Aorta (tissue), 5 donors: ENCODE results near the gene GGA1. TPM values are rescaled to one million over a fixed set of nuclear protein-coding genes. Genes with fewer than 3 reads are reported as not detected.
A peak's percentile ranks its signal among the peaks of the same experiment; 100 is the strongest.

Experiments used
- ATAC-seq: fragments of 200-7000 bp; cut with Tn5 transposase; one replicate; pipeline ENCODE4 v1.9.1; 2022; ENCODE audit warnings: moderate library complexity; ENCODE audit not compliant: low FRiP score
- DNase-seq, 2 donors: peaks; one replicate each; pipeline ENCODE4 v3.0.0-alpha.2; 2020
- H3K27ac ChIP-seq, 2 donors: one replicate each; pipeline ENCODE4 v1.5.1; 2013; ENCODE audit warnings: low read length in 2 of 2, mild to moderate bottlenecking in 2 of 2, moderate library complexity in 2 of 2, control low read depth in 1 of 2, inconsistent platforms in 1 of 2, low read depth in 1 of 2
- H3K27me3 ChIP-seq, 2 donors: one replicate each; pipeline ENCODE4 v1.6.1; 2013; ENCODE audit warnings: control low read depth in 1 of 2, low read length in 1 of 2, mild to moderate bottlenecking in 1 of 2, moderate library complexity in 1 of 2; ENCODE audit not compliant: insufficient read depth in 2 of 2, control insufficient read depth in 1 of 2
- H3K36me3 ChIP-seq, 2 donors: one replicate each; pipeline ENCODE4 v1.6.1; 2013; ENCODE audit warnings: control low read depth in 1 of 2, low read length in 1 of 2, mild to moderate bottlenecking in 1 of 2; ENCODE audit not compliant: insufficient read depth in 2 of 2, control insufficient read depth in 1 of 2
- H3K4me1 ChIP-seq, 2 donors: one replicate each; pipeline ENCODE4 v1.6.1; 2013; ENCODE audit warnings: low read length in 2 of 2, control low read depth in 1 of 2, mild to moderate bottlenecking in 1 of 2, moderate library complexity in 1 of 2; ENCODE audit not compliant: insufficient read depth in 2 of 2, control insufficient read depth in 1 of 2
- H3K4me3 ChIP-seq, 2 donors: one replicate each; pipeline ENCODE4 v1.5.1; 2013; ENCODE audit warnings: low read length in 2 of 2, control low read depth in 1 of 2, mild to moderate bottlenecking in 1 of 2
- H3K9me3 ChIP-seq: one replicate; pipeline ENCODE4 v1.6.1; 2013; ENCODE audit warnings: mild to moderate bottlenecking, low read length; ENCODE audit not compliant: control insufficient read depth
- WGBS, 2 donors: extraction: QIAGEN DNeasy Blood & Tissue Kit; methylation state at CpG; one replicate each; pipeline ENCODE4 v1.1.7; 2013; 5-methylcytosine and 5-hydroxymethylcytosine counted together
- intact Hi-C, 2 donors: fragments of 100-400 bp; cut with DNase I; formaldehyde crosslinking; loops; one replicate each; pipeline versions ENCODE4 v1.14.2 to v1.15.0; 2022
- polyA plus RNA-seq, 2 donors: library from polyadenylated mRNA; stranded (reverse); fragments of 200-250 nt; gene quantifications; one replicate each; pipeline ENCODE4 v1.2.3, GENCODE V29; 2013
- total RNA-seq, 2 donors: library from RNA; stranded (reverse); fragmentation: NEBNext Ultra II Directional; extraction: Animal tissue kit (Norgen Biotek cat#: 25700); gene quantifications; one replicate each; pipeline ENCODE4 v1.2.1, GENCODE V29; 2021
- donor health status: healthy with polysubstance abuse.
- donor health status: Bipolar disorder and iron deficiency.
- donor health status: DM: no; HTN: no; CAD: no.
- donor health status: DM: no; HTN: no; CAD: no.
- donor health status: DM: yes; HTN: yes; CAD: no.

GGA1 gene
- total and polyA plus RNA-seq, 4 donors, result 14.4 to 68.7 (median 49.2) TPM

- intact Hi-C loops, result loop anchor here in 1 of 2 donors (2.0 to 5.0 kb wide), 2 partner anchors 17 to 1969 kb away; partner anchors contain the start of gene RPS19BP1
- Histone ChIP-seq H3K4me3 (no peak overlapping the region), H3K4me1 (peaks cover 0 to 5% of the 10 kb centered on the region in 2 donors)
These were observed 45.2 kb upstream of the GGA1 start for GRCh38 chr22:37563153-37564081.

GRCh38 chr22:37564111-37564711 lies 44.4 kb upstream of the GGA1 start:
- H3K27ac ChIP-seq, result peak overlapping the region; percentile 54 to 81
- no peak for DNase-seq
- peaks cover 0 to 2% of the 10 kb centered on the region in 2 donors for H3K36me3 ChIP-seq
- WGBS, 2 donors, result 32 to 38% methylated on average over 7 of the region's 7 CpGs
- no peak overlapping the region for H3K4me3 ChIP-seq
- no peaks in the 10 kb centered on the region for H3K9me3 ChIP-seq
- no peaks in the 10 kb centered on the region for H3K27me3 ChIP-seq
- intact Hi-C loops, result loop anchor here in 1 of 2 donors (5.0 kb wide), 1 partner anchor 1968 kb away; the partner anchor contains the start of gene RPS19BP1
- peaks cover 0 to 5% of the 10 kb centered on the region in 2 donors for H3K4me1 ChIP-seq
- ATAC-seq, result no peak

More at GRCh38 chr22:37563153-37564081, 45.2 kb upstream of the GGA1 start:
- peaks cover 0 to 2% of the 10 kb centered on the region in 2 donors for H3K36me3 ChIP-seq
- peak overlapping the region; percentile 54 to 81 for H3K27ac ChIP-seq
- WGBS, 2 donors, result 6 to 8% methylated on average over 14 of the region's 14 CpGs
- DNase-seq, result peak; percentile 88 to 91
- H3K27me3 ChIP-seq, result no peaks in the 10 kb centered on the region
- H3K9me3 ChIP-seq, result no peaks in the 10 kb centered on the region
- peak; percentile 69 for ATAC-seq

DNA sequence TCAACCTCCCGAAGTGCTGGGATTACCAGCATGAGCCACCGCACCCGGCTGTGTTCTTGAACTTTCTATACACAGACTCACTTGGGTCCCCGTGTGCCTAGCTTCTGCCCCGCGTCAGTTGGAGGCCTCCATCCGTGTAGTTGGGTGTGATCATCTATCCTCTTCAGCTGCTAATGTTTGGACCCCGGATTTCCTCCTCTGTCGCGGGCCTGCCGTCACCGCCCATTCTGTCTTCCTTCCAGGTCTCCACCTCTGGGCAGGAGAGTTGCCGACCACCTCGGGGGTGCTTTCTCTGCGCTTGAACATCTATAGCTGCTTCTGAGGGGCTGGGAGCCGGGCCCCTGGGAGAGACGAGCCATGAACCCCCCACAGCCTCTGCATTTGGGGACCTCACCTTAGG lies 42.8 kb upstream of the GGA1 start:
- intact Hi-C loops, result no loop called here
- DNase-seq (no peak), ATAC-seq (no peak)
- Histone ChIP-seq H3K27ac (peak overlapping the region in 1 of 2 donors; percentile 39), H3K4me1 (peaks cover 0 to 5% of the 10 kb centered on the region in 2 donors), H3K9me3 (no peaks in the 10 kb centered on the region), H3K4me3 (no peak overlapping the region), H3K27me3 (no peaks in the 10 kb centered on the region), H3K36me3 (peaks cover 0 to 2% of the 10 kb centered on the region in 2 donors)
- 47 to 59% methylated on average over 17 of the region's 17 CpGs for WGBS, 2 donors

GRCh38 chr22:37566329-37566837 lies 42.3 kb upstream of the GGA1 start:
- Histone ChIP-seq H3K36me3 (peaks cover 0 to 2% of the 10 kb centered on the region in 2 donors), H3K4me1 (peaks cover 0 to 5% of the 10 kb centered on the region in 2 donors), H3K27me3 (no peaks in the 10 kb centered on the region), H3K4me3 (no peak overlapping the region), H3K27ac (no peak overlapping the region), H3K9me3 (no peaks in the 10 kb centered on the region)
- ATAC-seq (no peak), DNase-seq (peak in 1 of 2 donors; percentile 62)
- WGBS, 2 donors, result 39 to 47% methylated on average over 25 to 28 of the region's 28 CpGs
- intact Hi-C loops, result no loop called here

- WGBS, 2 donors, result 32 to 37% methylated on average over 16 of the region's 16 CpGs
- DNase-seq (peak; percentile 80 to 94), ATAC-seq (peak; percentile 80)
- H3K36me3 ChIP-seq, result peaks cover 0 to 2% of the 10 kb centered on the region in 2 donors
- intact Hi-C loops, result no loop called here
- no peaks in the 10 kb centered on the region for H3K9me3 ChIP-seq
- H3K27ac ChIP-seq, result no peak overlapping the region
- H3K4me1 ChIP-seq, result peaks cover 0 to 2% of the 10 kb centered on the region in 2 donors
- no peak overlapping the region for H3K4me3 ChIP-seq
- H3K27me3 ChIP-seq, result no peaks in the 10 kb centered on the region
These were observed 41.5 kb upstream of the GGA1 start for GRCh38 chr22:37566903-37567798.

DNA sequence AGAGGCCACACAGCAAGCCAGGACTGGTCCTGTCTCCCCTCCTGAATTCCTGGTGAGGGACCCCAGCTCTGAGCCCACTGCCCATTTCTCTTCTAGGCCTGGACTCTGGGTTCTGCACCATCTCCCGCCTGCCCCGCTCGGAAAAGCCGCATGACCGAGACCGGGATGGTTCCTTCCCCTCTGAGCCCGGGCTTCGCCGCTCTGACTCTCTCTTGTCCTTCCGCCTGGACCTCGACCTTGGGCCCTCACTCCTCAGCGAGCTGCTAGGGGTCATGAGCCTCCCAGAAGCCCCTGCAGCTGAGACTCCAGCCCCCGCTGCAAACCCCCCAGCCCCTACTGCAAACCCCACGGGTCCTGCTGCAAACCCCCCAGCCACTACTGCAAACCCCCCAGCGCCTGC lies 40.6 kb upstream of the GGA1 start:
- Histone ChIP-seq H3K9me3 (no peaks in the 10 kb centered on the region), H3K27ac (no peak overlapping the region)

GRCh38 chr22:37568448-37569008 lies 40.1 kb upstream of the GGA1 start:
- no peaks in the 10 kb centered on the region for H3K9me3 ChIP-seq
- H3K4me1 ChIP-seq, result no peaks in the 10 kb centered on the region
- ATAC-seq (no peak), DNase-seq (no peak)
- no peaks in the 10 kb centered on the region for H3K27me3 ChIP-seq
- 75% methylated on average over 14 of the region's 14 CpGs for WGBS, 2 donors
- intact Hi-C loops, result no loop called here
- no peak overlapping the region for H3K27ac ChIP-seq
- peaks cover 0 to 2% of the 10 kb centered on the region in 2 donors for H3K36me3 ChIP-seq
- no peak overlapping the region for H3K4me3 ChIP-seq

More for the DNA sequence above, 40.6 kb upstream of the GGA1 start:
- no peak for DNase-seq
- H3K36me3 ChIP-seq, result peaks cover 0 to 2% of the 10 kb centered on the region in 2 donors
- no peak for ATAC-seq
- H3K27me3 ChIP-seq, result no peaks in the 10 kb centered on the region
- intact Hi-C loops, result no loop called here
- H3K4me1 ChIP-seq, result no peaks in the 10 kb centered on the region
- H3K4me3 ChIP-seq, result no peak overlapping the region
- 86 to 87% methylated on average over 15 of the region's 15 CpGs for WGBS, 2 donors
